Umbilical cord (tissue), 2 donors: ENCODE measurements around the gene EHD2. TPM values are rescaled to one million over a fixed set of nuclear protein-coding genes. Genes with fewer than 3 reads are reported as not detected.
"Not testable (repeated sequence)": the region's sequence is repeated elsewhere in the genome, so short reads cannot be mapped to it uniquely, and the experiment has no call there.

ENCODE experiments used
- DNase-seq: peaks from one replicate; pipeline ENCODE4 v3.0.0-alpha.2; 2015; ENCODE audit warnings: low spot score
- total RNA-seq: library from RNA; depleted of rRNA; stranded (reverse); fragments of >200 nt; gene quantifications from one replicate; pipeline ENCODE4 v1.2.3, GENCODE V29; 2014; ENCODE audit warnings: low replicate concordance; ENCODE audit not compliant: insufficient read depth

Gene EHD2
- total RNA-seq, 1 donor from 2014 or later: 65.5 TPM

GRCh38 chr19:47746129-47746528 lies 32.9 kb downstream of the EHD2 start:
- not testable (repeated sequence) for DNase-seq

GRCh38 chr19:47749326-47749725 lies 36.1 kb downstream of the EHD2 start:
- no peak for DNase-seq

GRCh38 chr19:47750752-47751151 lies 37.5 kb downstream of the EHD2 start:
- no peak for DNase-seq

GRCh38 chr19:47752440-47753211 lies 39.4 kb downstream of the EHD2 start:
- DNase-seq: no peak

- DNase-seq: no peak
These were observed 41.2 kb downstream of the EHD2 start for GRCh38 chr19:47754206-47755064.

- DNase-seq: no peak
These were observed 42.0 kb downstream of the EHD2 start for GRCh38 chr19:47755065-47755761.

GRCh38 chr19:47755762-47756626 lies 42.8 kb downstream of the EHD2 start:
- DNase-seq: no peak

- no peak for DNase-seq
These were observed 43.4 kb downstream of the EHD2 start for GRCh38 chr19:47756627-47756929.

GRCh38 chr19:47756953-47757608 lies 43.9 kb downstream of the EHD2 start:
- no peak for DNase-seq

- DNase-seq: no peak
These were observed 44.6 kb downstream of the EHD2 start for GRCh38 chr19:47757617-47758442.

GRCh38 chr19:47758443-47758804 lies 45.2 kb downstream of the EHD2 start:
- no peak for DNase-seq

- no peak for DNase-seq
These were observed 47.4 kb downstream of the EHD2 start for GRCh38 chr19:47760632-47760999.

- DNase-seq: no peak
These were observed 48.3 kb downstream of the EHD2 start for GRCh38 chr19:47761566-47761965.

GRCh38 chr19:47762151-47762550 lies 48.9 kb downstream of the EHD2 start:
- no peak for DNase-seq

GRCh38 chr19:47762615-47763308 lies 49.5 kb downstream of the EHD2 start:
- DNase-seq: no peak

- DNase-seq: not testable (repeated sequence)
These were observed 51.5 kb downstream of the EHD2 start for GRCh38 chr19:47764705-47765104.

- peak; percentile 42 for DNase-seq
These were observed 52.5 kb downstream of the EHD2 start for GRCh38 chr19:47765523-47766358.

GRCh38 chr19:47766359-47766620 lies 53.1 kb downstream of the EHD2 start:
- no peak for DNase-seq

- no peak for DNase-seq
These were observed 53.4 kb downstream of the EHD2 start for GRCh38 chr19:47766670-47767069.
